ENCODE data around the gene B4GALNT3. TPM values are rescaled to one million over a fixed set of nuclear protein-coding genes. Genes with fewer than 3 reads are reported as not detected.

Gene B4GALNT3
- total and polyA plus RNA-seq, 2 of the 13 experiments (the other 11 are each of a cell fraction or from before 2014, with no cell fraction given): 3.2 to 4.4 TPM

GRCh38 chr12:577994-578747, 118.4 kb downstream of the B4GALNT3 start (continued):
- TF ChIP-seq ZFX (CRISPR knock-in tag; IDR thresholded peaks at IDR 0.05; ENCODE audit: low read depth) (peak; percentile 65), ZNF275 (CRISPR knock-in tag; IDR thresholded peaks at IDR 0.05; ENCODE audit: borderline replicate concordance) (peak; percentile 35; the same call in 1 of the 2 replicates), GATA4 (IDR thresholded peaks at IDR 0.05; ENCODE audit: borderline replicate concordance, low read depth) (peak; percentile 76; the same call in 1 of the 2 replicates), CREB1 (IDR thresholded peaks at IDR 0.05) (peak; percentile 63), CREB1 (CRISPR knock-in tag; IDR thresholded peaks at IDR 0.05) (peak; percentile 59), ZNF704 (CRISPR knock-in tag; IDR thresholded peaks at IDR 0.05; ENCODE audit: borderline replicate concordance) (peak; percentile 56; the same call in 1 of the 2 replicates), POLR2AphosphoS5 (IDR thresholded peaks at IDR 0.05; ENCODE audit: low read depth, low read length) (peak; percentile 78), ERF (CRISPR knock-in tag; IDR thresholded peaks at IDR 0.05) (0 out of 2 replicates have a peak, but pooled peaks have one; percentile 30)

GRCh38 chr12:578748-579419, 119.1 kb downstream of the B4GALNT3 start:
- no peaks in the 10 kb centered on the region for H3K79me2 ChIP-seq (ENCODE audit: insufficient read depth, low read length)
- FAIRE-seq: peak; percentile 37
- no TSS peak for BruUV-seq (replicated peaks)
- H3K4me2 ChIP-seq (ENCODE audit: low read depth, low read length): peak overlapping the region; percentile 56; the same call in 1 of the 2 replicates
- H3K9me3 ChIP-seq (ENCODE audit: low read length): no peaks in the 10 kb centered on the region
- intact Hi-C loops (cut with micrococcal nuclease; ENCODE audit: unreplicated experiment): loop anchor here (5.0 to 10.0 kb wide), 3 partner anchors 38 to 1026 kb away; no protein-coding TSS in a partner anchor
- no peaks in the 10 kb centered on the region for H3K27me3 ChIP-seq (ENCODE audit: control insufficient read depth in 1 of 2, insufficient read depth in 2 of 2, low read length in 2 of 2)
- H4K20me1 ChIP-seq (ENCODE audit: insufficient read depth, low read length): no peaks in the 10 kb centered on the region
- peak overlapping the region; percentile 86 for H3K27ac ChIP-seq (ENCODE audit: extremely low read length, insufficient read depth, low read length)
- no peak overlapping the region for H2AFZ ChIP-seq (ENCODE audit: low read length)
- peaks cover 94% of the 10 kb centered on the region for H3K4me1 ChIP-seq (ENCODE audit: insufficient read depth, low read length)
- ATAC-seq: no peak; the same call in 2 of the 3 replicates
- no peaks in the 10 kb centered on the region for H3K36me3 ChIP-seq (replicated peaks in 1 of 2; ENCODE audit: control insufficient read depth in 1 of 2, insufficient read depth in 2 of 2, low read length in 2 of 2)
- POLR2A ChIA-PET: interaction anchor here (5.3 kb wide), 1 partner anchor 172 kb away, joined by 42 read pairs; the partner anchor contains the start of gene WNK1
- TF ChIP-seq HDAC2 (CRISPR knock-in tag; IDR thresholded peaks at IDR 0.05) (no peak), ZNF205 (CRISPR knock-in tag; IDR thresholded peaks at IDR 0.05) (0 out of 2 replicates have a peak, but pooled peaks have one; percentile 29)
- H3K4me3 ChIP-seq (replicated peaks in 1 of 3; ENCODE audit: insufficient read depth in 1 of 3, low read depth in 2 of 3, low read length in 3 of 3): no peak overlapping the region
- CTCF ChIA-PET (ENCODE audit: low intra/inter-chr PET ratio, low total read pairs): no interaction called here
- no peak for DNase-seq (ENCODE audit: low spot score)
- peak overlapping the region; percentile 37; the same call in 1 of the 2 replicates for H3K9ac ChIP-seq (ENCODE audit: insufficient read depth, low read depth, low read length)
- in situ Hi-C loops (cut with HindIII; ENCODE audit: extremely low pct_ligation_motif_present, low pct_unique_long_range_greater_than_20kb): loop anchor here (10.0 kb wide), 1 partner anchor 236 kb away; no protein-coding TSS in a partner anchor
- WGBS (ENCODE audit: low lambda C conversion rate): 38% methylated on average over 7 of the region's 7 CpGs
